IMR-90 (cell line): Measurements from ENCODE around the gene METTL21C.

Experiments
- BHLHE40 ChIP-seq: fragments of 150-350 bp; IDR thresholded peaks from 2 replicates; pipeline ENCODE4 v1.6.1; 2016; ENCODE audit warnings: mild to moderate bottlenecking, low read depth, low read length
- CEBPB ChIP-seq: IDR thresholded peaks from 2 replicates; pipeline ENCODE4 v1.6.1; 2012; ENCODE audit warnings: low read depth, low read length, improper control_type of control experiment
- CHD1 ChIP-seq: IDR thresholded peaks from 2 replicates; pipeline ENCODE4 v1.6.1; 2012; ENCODE audit warnings: low read depth, low read length, improper control_type of control experiment
- CTCF ChIP-seq: conservative IDR thresholded peaks from 2 replicates; pipeline ENCODE4 v1.5.1; 2012; ENCODE audit warnings: mild to moderate bottlenecking, low read depth, low read length, improper control_type of control experiment
- FOS ChIP-seq: fragments of 150-350 bp; IDR thresholded peaks from 2 replicates; pipeline ENCODE4 v1.6.1; 2016; ENCODE audit warnings: low read depth, low read length
- MAZ ChIP-seq: IDR thresholded peaks from 2 replicates; pipeline ENCODE4 v1.6.1; 2012; ENCODE audit warnings: low read depth, mild to moderate bottlenecking, low read length, improper control_type of control experiment, moderate library complexity, borderline replicate concordance
- POLR2A ChIP-seq: IDR thresholded peaks from 2 replicates; pipeline ENCODE4 v1.6.1; 2012; ENCODE audit warnings: mild to moderate bottlenecking, low read depth, low read length
- RAD21 ChIP-seq: IDR thresholded peaks from 2 replicates; pipeline ENCODE4 v1.6.1; 2012; ENCODE audit warnings: low read length, improper control_type of control experiment
- RCOR1 ChIP-seq: IDR thresholded peaks from 2 replicates; pipeline ENCODE4 v1.6.1; 2012; ENCODE audit warnings: mild to moderate bottlenecking, low read length, improper control_type of control experiment; ENCODE audit not compliant: insufficient replicate concordance
- RFX5 ChIP-seq: IDR thresholded peaks from 2 replicates; pipeline ENCODE4 v1.8.0; 2012; ENCODE audit warnings: low read depth, mild to moderate bottlenecking, low read length, moderate library complexity
- SMC3 ChIP-seq: fragments of 150-350 bp; IDR thresholded peaks from 2 replicates; pipeline ENCODE4 v1.6.1; 2016; ENCODE audit warnings: low read depth, mild to moderate bottlenecking, antibody characterized with exemption, low read length, moderate library complexity
- USF2 ChIP-seq: fragments of 150-350 bp; IDR thresholded peaks from 2 replicates; pipeline ENCODE4 v1.6.1; 2017; ENCODE audit warnings: mild to moderate bottlenecking, antibody characterized with exemption, low read length, low read depth
- TF ChIP-seq, protein P1 (sequence below): fragments of 150-350 bp; IDR thresholded peaks from 2 replicates; pipeline ENCODE4 v1.6.1; 2016; ENCODE audit warnings: low read depth, mild to moderate bottlenecking, low read length, moderate library complexity, borderline replicate concordance

GRCh38 chr13:102680842-102681740 is 13.8 kb downstream of the METTL21C start:
- TF ChIP-seq CTCF: no peak
- TF ChIP-seq POLR2A: no peak
- no peak for TF ChIP-seq CEBPB
- no peak for TF ChIP-seq CHD1
- no peak for TF ChIP-seq RCOR1
- no peak for TF ChIP-seq BHLHE40
- TF ChIP-seq FOS: no peak
- TF ChIP-seq USF2: no peak
- TF ChIP-seq RAD21: no peak
- TF ChIP-seq RFX5: no peak
- no peak for TF ChIP-seq MAZ
- TF ChIP-seq, protein P1, sequence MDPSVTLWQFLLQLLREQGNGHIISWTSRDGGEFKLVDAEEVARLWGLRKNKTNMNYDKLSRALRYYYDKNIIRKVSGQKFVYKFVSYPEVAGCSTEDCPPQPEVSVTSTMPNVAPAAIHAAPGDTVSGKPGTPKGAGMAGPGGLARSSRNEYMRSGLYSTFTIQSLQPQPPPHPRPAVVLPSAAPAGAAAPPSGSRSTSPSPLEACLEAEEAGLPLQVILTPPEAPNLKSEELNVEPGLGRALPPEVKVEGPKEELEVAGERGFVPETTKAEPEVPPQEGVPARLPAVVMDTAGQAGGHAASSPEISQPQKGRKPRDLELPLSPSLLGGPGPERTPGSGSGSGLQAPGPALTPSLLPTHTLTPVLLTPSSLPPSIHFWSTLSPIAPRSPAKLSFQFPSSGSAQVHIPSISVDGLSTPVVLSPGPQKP: no peak
- no peak for TF ChIP-seq SMC3
